Caco-2 (cell line): Measurements from ENCODE around the gene HCRT. TPM values are rescaled to one million over a fixed set of nuclear protein-coding genes. Genes with fewer than 3 reads are reported as not detected.

ENCODE experiments used
- BruUV-seq: library from RNA; stranded (reverse); fragments of 400-500 nt; replicated peaks from 2 replicates; lab custom pipeline; 2021; lab: Mats Ljungman, UMichigan
- CTCF ChIA-PET: fragments of 300-600 bp; sonication (Branson Sonifier 250); formaldehyde crosslinking; loops from one replicate; lab custom pipeline; 2022; ENCODE audit warnings: antibody characterized with exemption; lab: Charles Lee
- POLR2A ChIA-PET: fragments of 300-600 bp; sonication (Branson Sonifier 250); formaldehyde crosslinking; loops from one replicate; lab custom pipeline; 2022; ENCODE audit warnings: antibody characterized with exemption; lab: Charles Lee
- DNase-seq, 2 experiments: peaks; one replicate each; pipeline versions ENCODE4 v3.0.0 to v3.0.0-alpha.2; 2020 to 2022
- H3K27me3 ChIP-seq: replicated peaks from 2 replicates; pipeline ENCODE4 v1.6.0; 2011; ENCODE audit warnings: low read length; ENCODE audit not compliant: control insufficient read depth, insufficient read depth
- H3K36me3 ChIP-seq: 2 replicates; pipeline ENCODE4 v1.5.1; 2011; ENCODE audit warnings: low read length; ENCODE audit not compliant: control insufficient read depth, insufficient read depth
- H3K4me1 ChIP-seq: fragments of 250-450 bp; sonication (Bioruptor Pico); 2 replicates; pipeline ENCODE4 v1.5.1; 2020; ENCODE audit warnings: mild to moderate bottlenecking
- H3K4me3 ChIP-seq: 2 replicates; pipeline ENCODE4 v1.5.1; 2011; ENCODE audit warnings: low read depth, mild to moderate bottlenecking, control low read depth, low read length
- H3K9me3 ChIP-seq: fragments of 250-450 bp; sonication (Bioruptor Pico); 2 replicates; pipeline ENCODE4 v1.5.1; 2020; ENCODE audit warnings: mild to moderate bottlenecking, moderate library complexity
- H3K27ac Mint-ChIP-seq: one replicate; pipeline ENCODE4 v1.8.0; 2022; ENCODE audit warnings: mixed read lengths; ENCODE audit not compliant: unreplicated experiment
- H3K27me3 Mint-ChIP-seq: one replicate; pipeline ENCODE4 v1.8.0; 2022; ENCODE audit warnings: mixed read lengths; ENCODE audit not compliant: insufficient read depth, unreplicated experiment
- H3K36me3 Mint-ChIP-seq: one replicate; pipeline ENCODE4 v1.8.0; 2022; ENCODE audit warnings: mild to moderate bottlenecking, mixed read lengths; ENCODE audit not compliant: insufficient read depth, unreplicated experiment
- H3K4me1 Mint-ChIP-seq: one replicate; pipeline ENCODE4 v1.8.0; 2022; ENCODE audit warnings: low read depth, mixed read lengths; ENCODE audit not compliant: unreplicated experiment
- H3K4me3 Mint-ChIP-seq: one replicate; pipeline ENCODE4 v1.8.0; 2022; ENCODE audit warnings: mild to moderate bottlenecking, moderate library complexity, mixed read lengths; ENCODE audit not compliant: unreplicated experiment
- H3K9me3 Mint-ChIP-seq: one replicate; pipeline ENCODE4 v1.8.0; 2022; ENCODE audit warnings: mixed read lengths; ENCODE audit not compliant: unreplicated experiment
- CTCF ChIP-seq, 2 experiments: fragments of 200-600 bp in 1 of 2; IDR thresholded peaks; 1 replicate in 1 of 2; 2 replicates in 1 of 2; pipeline versions ENCODE4 v1.5.1 to v1.8.0; 2011 to 2022; ENCODE audit warnings: antibody characterized with exemption in 1 of 2, control low read depth in 1 of 2, inconsistent platforms in 1 of 2, low read depth in 1 of 2, low read length in 1 of 2, mild to moderate bottlenecking in 1 of 2, moderate library complexity in 1 of 2; ENCODE audit not compliant: insufficient read depth in 1 of 2, severe bottlenecking in 1 of 2, unreplicated experiment in 1 of 2
- intact Hi-C: fragments of 100-400 bp; cut with micrococcal nuclease; formaldehyde crosslinking; loops from one replicate; pipeline ENCODE4 v1.10.0; 2022; ENCODE audit not compliant: unreplicated experiment
- total RNA-seq: library from RNA; stranded (reverse); gene quantifications from 2 replicates; pipeline ENCODE4 v1.2.3, GENCODE V29; 2022

HCRT gene
- total RNA-seq, 1 experiment from 2014 or later, result not detected

- Histone ChIP-seq H3K36me3 (no peaks in the 10 kb centered on the region), H3K4me1 (no peaks in the 10 kb centered on the region), H3K4me3 (no peak overlapping the region), H3K27me3 (0 out of 2 replicates have a peak, but pooled peaks cover 1% of the 10 kb centered on the region), H3K9me3 (no peaks in the 10 kb centered on the region)
- no peak for DNase-seq
- TF ChIP-seq CTCF (IDR thresholded peaks at IDR 0.05; ENCODE audit: insufficient read depth in 1 of 2, low read depth in 1 of 2, low read length in 1 of 2, severe bottlenecking in 1 of 2, unreplicated experiment in 1 of 2), result no peak
- H3K9me3 Mint-ChIP-seq, result no peaks in the 10 kb centered on the region
- no peaks in the 10 kb centered on the region for H3K4me1 Mint-ChIP-seq
- no TSS peak for BruUV-seq
- intact Hi-C loops, result no loop called here
- no peak overlapping the region for H3K4me3 Mint-ChIP-seq
- ChIA-PET CTCF (no interaction called here), POLR2A (no interaction called here)
- H3K36me3 Mint-ChIP-seq, result no peaks in the 10 kb centered on the region
- H3K27ac Mint-ChIP-seq, result no peak overlapping the region
- peaks cover 2% of the 10 kb centered on the region for H3K27me3 Mint-ChIP-seq
Observed at GRCh38 chr17:42174126-42174783, 11.0 kb downstream of the HCRT start.

- TF ChIP-seq CTCF (IDR thresholded peaks at IDR 0.05; ENCODE audit: insufficient read depth in 1 of 2, low read depth in 1 of 2, low read length in 1 of 2, severe bottlenecking in 1 of 2, unreplicated experiment in 1 of 2), result no peak
- DNase-seq, result no peak
- BruUV-seq, result no TSS peak
- H3K27me3 Mint-ChIP-seq, result peaks cover 2% of the 10 kb centered on the region
- H3K36me3 ChIP-seq, result no peaks in the 10 kb centered on the region
- H3K27ac Mint-ChIP-seq, result no peak overlapping the region
- no peak overlapping the region for H3K4me3 Mint-ChIP-seq
- H3K9me3 ChIP-seq, result no peaks in the 10 kb centered on the region
- ChIA-PET POLR2A (no interaction called here), CTCF (interaction anchor here (0.6 kb wide), 3 partner anchors 12 to 154 kb away, joined by 4 to 5 read pairs (median 5); no protein-coding TSS in a partner anchor)
- H3K4me3 ChIP-seq, result no peak overlapping the region
- H3K4me1 Mint-ChIP-seq, result no peaks in the 10 kb centered on the region
- H3K27me3 ChIP-seq, result 0 out of 2 replicates have a peak, but pooled peaks cover 1% of the 10 kb centered on the region
- intact Hi-C loops, result no loop called here
- H3K4me1 ChIP-seq, result no peaks in the 10 kb centered on the region
- no peaks in the 10 kb centered on the region for H3K9me3 Mint-ChIP-seq
- no peaks in the 10 kb centered on the region for H3K36me3 Mint-ChIP-seq
Observed at GRCh38 chr17:42171831-42172230, 13.4 kb downstream of the HCRT start.

GRCh38 chr17:42169351-42169750 is 15.9 kb downstream of the HCRT start:
- Histone ChIP-seq H3K4me3 (no peak overlapping the region), H3K36me3 (no peaks in the 10 kb centered on the region), H3K4me1 (no peaks in the 10 kb centered on the region), H3K27me3 (0 out of 2 replicates have a peak, but pooled peaks cover 1% of the 10 kb centered on the region), H3K9me3 (no peaks in the 10 kb centered on the region)
- no TSS peak for BruUV-seq
- intact Hi-C loops, result no loop called here
- no peaks in the 10 kb centered on the region for H3K27me3 Mint-ChIP-seq
- H3K4me1 Mint-ChIP-seq, result no peaks in the 10 kb centered on the region
- ChIA-PET CTCF (no interaction called here), POLR2A (no interaction called here)
- no peak for DNase-seq
- H3K9me3 Mint-ChIP-seq, result no peaks in the 10 kb centered on the region
- no peaks in the 10 kb centered on the region for H3K36me3 Mint-ChIP-seq
- no peak for TF ChIP-seq CTCF (IDR thresholded peaks at IDR 0.05; ENCODE audit: insufficient read depth in 1 of 2, low read depth in 1 of 2, low read length in 1 of 2, severe bottlenecking in 1 of 2, unreplicated experiment in 1 of 2)
- no peak overlapping the region for H3K27ac Mint-ChIP-seq
- no peak overlapping the region for H3K4me3 Mint-ChIP-seq
